Suprapubic skin (tissue), 3 donors: ENCODE data around the gene GSC.

Experiments used
- CTCF ChIP-seq, 2 donors: fragments of 200-600 bp in 1 of 2; fragments of 450-650 bp in 1 of 2; sonication (generic) in 1 of 2; IDR thresholded peaks; one replicate each; pipeline ENCODE4 v1.5.1; 2016 to 2019; ENCODE audit warnings: antibody characterized with exemption in 2 of 2, mild to moderate bottlenecking in 1 of 2, moderate library complexity in 1 of 2
- EP300 ChIP-seq: sonication (generic); formaldehyde crosslinking; IDR thresholded peaks from one replicate; pipeline ENCODE4 v1.6.1; 2017; ENCODE audit warnings: antibody characterized with exemption

DNA sequence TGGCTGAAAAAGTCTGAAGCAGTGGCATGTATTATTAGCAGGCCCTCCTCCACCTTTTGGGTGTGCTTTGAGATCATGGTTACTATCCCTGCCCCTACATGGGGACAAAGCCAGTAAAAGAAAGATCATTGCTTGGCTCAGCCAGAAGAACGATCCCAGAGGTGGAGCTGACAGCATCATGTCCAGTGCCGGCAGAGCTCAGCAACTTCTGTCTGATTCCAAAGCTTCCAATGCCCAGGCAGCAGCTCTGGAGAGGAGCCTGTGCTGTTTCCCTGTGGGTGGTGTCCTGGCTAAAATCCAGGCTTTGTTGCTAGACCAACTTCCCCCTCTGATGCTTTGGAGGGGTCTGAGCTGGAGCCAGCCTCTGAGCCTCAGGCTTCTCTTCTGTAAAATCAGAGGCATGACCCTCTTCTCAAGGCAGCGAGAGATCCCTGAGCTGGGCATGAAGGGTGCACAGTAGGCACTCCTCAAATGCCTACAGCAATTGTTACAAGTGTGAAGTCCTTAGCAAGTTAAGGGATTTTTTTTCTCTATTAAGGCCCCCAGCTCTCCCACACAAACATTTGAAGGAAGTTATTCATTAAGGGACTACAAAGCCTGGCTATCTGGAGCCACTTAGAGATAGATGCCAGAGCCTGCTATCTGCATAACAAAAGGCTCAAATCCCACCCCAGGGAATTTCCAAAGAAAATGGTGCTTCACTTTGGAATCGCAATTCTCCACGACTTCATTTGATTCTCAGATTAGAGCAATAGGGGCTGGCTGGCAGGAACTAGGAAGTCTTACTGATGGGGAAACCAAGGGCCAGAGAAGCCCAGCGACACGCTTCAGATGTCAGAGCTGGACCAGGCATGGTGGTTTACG lies 10.9 kb upstream of the GSC start:
- no peak for TF ChIP-seq CTCF (IDR thresholded peaks at IDR 0.05)
- TF ChIP-seq EP300: no peak
